AG08395 (cell line): ENCODE data around the gene ATN1.
A peak's percentile ranks its signal among the peaks of the same experiment; 100 is the strongest.
"Not testable (repeated sequence)": the region's sequence is repeated elsewhere in the genome, so short reads cannot be mapped to it uniquely, and the experiment has no call there.

Experiments used
- DNase-seq: peaks from one replicate; pipeline ENCODE4 v3.0.0; 2012; ENCODE audit warnings: mixed read lengths, low spot score

ATN1 gene

DNA sequence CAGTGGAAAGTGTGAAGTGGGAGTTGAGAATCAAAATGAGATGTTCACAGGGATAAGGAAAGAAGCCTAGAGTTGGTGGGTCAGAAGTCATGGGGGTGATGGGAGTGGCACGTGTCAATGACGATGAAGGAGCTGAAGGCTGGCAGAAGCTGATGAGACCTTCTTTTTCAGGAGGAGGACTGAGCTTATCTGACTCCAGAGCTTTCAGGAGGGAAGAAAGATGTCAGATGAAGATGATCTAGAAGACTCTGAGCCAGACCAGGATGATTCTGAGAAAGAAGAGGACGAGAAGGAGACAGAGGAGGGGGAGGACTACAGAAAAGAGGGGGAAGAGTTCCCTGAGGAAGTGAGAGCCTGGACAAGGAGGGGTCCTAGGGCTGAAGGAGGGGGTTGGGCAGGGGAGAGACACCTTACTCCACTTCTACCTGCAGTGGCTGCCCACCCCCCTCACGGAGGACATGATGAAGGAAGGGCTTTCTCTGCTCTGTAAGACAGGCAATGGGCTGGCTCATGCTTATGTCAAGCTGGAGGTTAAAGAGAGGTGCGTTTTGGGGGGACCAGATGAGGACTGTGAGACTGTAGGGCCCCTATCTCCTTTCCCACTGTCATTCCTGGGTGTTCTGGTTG, 22.2 kb upstream of the ATN1 start:
- DNase-seq: no peak

DNA sequence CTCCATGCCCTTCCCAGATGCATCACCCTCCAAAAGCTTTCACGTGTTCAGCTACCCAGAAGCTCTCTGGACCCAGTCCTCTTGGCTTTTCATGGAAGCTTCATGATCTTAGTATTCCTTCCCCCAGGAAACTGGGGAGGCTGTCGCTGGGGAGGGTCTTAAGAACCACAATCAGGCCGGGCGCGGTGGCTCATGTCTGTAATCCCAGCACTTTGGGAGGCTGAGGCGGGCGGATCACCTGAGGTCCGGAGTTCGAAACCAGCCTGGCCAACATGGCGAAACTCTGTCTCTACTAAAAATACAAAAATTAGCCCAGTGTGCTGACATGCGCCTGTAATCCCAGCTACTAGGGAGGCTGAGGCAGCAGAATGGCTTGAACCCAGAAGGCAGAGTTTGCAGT, 19.6 kb upstream of the ATN1 start:
- not testable (repeated sequence) for DNase-seq

DNA sequence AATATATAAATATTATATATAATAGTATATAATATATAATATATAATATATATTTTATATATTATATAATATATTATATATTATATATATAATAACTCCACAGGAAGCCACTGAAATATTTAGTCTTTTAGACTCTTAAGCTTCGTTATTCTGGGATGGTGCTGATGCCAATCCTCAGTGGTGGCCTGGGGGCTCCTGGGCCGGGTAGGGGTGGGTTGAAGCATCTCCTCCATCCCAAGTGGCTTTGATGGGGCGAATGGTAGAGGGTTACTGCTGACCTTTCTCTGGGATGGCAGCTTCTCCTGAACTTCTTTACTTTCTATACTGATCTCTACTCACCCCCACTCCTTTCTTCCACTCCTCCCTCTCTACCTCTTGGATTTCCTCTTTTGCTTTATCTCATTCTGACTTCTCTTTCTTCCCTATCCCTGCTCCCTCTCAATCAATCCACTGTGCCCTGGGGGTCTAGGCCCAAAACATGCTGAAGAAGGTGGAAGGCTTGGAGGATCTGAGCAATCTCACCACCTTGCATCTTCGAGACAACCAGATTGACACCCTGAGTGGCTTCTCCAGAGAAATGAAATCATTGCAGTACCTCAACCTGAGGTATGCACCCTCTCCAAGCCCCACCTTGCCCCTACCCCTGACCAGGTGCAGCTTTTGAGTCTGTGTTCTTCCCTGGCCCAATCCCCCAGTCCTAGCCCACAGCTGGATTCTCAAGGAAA, 18.2 kb upstream of the ATN1 start:
- DNase-seq: no peak

DNA sequence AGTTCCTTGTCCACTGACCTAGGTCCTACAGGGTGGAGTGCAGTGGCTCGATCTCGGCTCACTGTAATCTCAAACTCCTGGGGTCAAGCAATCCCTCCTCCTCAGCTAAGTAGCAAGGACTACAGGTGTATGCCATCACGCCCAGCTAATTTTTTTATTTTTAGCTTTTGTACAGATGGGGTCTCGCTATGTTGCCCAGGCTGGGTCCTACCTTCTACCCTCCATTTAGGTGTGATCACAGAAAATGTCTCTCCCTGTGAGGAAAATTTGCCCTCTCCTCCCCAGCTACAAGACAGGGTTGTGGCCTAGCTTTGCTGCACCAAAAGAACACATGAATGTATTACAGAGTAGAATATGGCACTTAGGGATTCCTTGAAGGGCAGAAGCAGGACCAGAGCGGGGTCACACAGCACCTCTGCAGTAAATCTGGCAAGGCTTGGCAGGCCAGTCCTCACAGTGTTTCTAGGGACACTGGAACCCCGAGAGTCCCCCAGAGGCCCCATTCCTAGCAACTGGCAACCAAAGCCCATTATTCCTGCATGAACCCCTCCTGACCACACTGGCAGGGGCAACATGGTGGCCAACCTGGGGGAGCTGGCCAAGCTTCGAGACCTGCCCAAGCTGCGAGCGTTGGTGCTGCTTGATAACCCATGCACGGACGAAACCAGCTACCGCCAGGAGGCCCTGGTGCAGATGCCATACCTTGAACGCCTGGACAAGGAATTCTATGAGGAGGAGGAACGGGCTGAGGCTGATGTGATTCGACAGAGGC, 15.4 kb upstream of the ATN1 start:
- no peak for DNase-seq

DNA sequence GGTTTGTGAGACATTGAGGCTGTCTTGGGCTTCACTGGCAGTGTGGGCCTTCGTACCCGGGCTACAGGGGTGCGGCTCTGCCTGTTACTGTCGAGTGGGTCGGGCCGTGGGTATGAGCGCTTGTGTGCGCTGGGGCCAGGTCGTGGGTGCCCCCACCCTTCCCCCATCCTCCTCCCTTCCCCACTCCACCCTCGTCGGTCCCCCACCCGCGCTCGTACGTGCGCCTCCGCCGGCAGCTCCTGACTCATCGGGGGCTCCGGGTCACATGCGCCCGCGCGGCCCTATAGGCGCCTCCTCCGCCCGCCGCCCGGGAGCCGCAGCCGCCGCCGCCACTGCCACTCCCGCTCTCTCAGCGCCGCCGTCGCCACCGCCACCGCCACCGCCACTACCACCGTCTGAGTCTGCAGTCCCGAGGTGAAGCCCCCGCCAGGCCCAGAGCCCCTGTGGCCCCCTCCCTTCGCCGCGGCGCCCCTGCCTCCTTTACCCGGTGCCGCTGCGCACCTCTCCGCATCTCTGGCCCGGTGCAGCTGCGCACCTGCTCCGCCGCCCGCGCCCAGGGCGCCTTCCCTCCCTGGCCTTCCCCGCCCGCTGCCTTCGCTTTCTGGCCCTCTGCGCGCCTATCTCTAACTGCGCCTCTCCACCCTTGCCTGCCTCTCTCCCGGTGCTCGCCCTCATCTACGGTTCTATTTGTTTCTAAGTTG, 13.4 kb upstream of the ATN1 start, which contains the start of gene ENO2:
Gene ENO2, plus strand, starts transcription at position 335 of the 701 bp plus-strand sequence. CDS start 1,253 bp downstream, outside the sequence.
- peak; percentile 87 for DNase-seq

DNA sequence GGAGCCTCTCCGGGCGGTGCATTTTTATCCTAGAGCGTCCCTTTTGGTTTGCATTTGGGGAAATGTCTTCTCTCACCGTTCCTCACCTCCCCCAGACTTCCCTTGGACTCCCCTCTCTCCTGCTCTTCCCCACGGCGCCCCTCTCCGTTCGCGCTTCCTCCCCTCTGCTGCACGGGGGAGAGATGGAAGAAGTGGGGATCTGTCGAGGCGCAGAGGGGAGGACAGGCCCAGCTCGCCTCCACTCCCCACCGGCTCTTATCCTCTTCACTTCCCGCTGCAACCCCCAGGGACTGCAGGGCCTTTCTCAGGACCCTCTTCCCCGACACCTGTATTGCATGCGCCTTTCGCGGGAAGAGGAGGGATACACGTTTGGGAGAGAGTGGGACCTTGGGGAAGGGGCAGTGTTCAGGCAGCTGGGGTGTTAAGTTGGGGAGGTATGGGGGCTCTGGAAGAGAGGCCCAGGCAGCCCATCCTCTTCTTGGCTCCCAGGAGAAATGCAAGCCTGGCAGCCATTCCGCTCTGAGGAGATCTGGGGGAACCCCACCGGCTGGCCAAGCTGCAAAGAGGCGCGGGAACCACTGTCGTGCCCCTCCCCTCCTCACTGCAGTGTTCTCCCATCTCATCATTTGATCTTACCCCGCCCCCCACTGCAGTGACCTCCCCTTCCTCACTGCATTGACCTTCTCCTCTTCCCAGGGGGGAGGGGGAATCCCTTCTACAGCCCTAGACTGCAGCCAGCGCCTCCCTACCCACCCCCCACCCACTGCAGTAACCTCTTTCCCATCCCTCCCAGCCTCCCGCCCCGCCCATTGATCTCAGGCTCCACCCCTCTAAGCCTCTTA, 12.6 kb upstream of the ATN1 start:
- no peak for DNase-seq

DNA sequence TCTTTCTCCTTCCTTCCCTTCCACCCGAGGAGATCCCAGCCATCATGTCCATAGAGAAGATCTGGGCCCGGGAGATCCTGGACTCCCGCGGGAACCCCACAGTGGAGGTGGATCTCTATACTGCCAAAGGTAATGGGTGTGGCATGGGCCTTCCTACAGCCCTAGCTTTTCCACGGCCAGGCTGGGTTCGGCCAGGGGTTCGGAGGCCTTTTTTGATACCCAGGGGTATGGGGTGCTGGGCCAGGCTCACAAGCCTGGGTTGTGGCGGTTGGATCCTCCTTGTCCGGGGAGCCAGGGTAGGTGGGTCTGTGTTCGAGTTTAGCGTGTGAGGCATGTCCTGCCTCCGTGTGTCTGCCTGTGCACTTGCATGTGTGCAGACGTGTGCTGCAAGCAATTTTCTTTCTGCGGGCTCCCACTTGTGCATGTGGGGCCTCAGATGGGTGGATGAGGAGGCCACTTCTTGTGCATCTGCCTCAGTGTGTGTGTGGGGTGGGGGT, 11.9 kb upstream of the ATN1 start:
- DNase-seq: no peak

DNA sequence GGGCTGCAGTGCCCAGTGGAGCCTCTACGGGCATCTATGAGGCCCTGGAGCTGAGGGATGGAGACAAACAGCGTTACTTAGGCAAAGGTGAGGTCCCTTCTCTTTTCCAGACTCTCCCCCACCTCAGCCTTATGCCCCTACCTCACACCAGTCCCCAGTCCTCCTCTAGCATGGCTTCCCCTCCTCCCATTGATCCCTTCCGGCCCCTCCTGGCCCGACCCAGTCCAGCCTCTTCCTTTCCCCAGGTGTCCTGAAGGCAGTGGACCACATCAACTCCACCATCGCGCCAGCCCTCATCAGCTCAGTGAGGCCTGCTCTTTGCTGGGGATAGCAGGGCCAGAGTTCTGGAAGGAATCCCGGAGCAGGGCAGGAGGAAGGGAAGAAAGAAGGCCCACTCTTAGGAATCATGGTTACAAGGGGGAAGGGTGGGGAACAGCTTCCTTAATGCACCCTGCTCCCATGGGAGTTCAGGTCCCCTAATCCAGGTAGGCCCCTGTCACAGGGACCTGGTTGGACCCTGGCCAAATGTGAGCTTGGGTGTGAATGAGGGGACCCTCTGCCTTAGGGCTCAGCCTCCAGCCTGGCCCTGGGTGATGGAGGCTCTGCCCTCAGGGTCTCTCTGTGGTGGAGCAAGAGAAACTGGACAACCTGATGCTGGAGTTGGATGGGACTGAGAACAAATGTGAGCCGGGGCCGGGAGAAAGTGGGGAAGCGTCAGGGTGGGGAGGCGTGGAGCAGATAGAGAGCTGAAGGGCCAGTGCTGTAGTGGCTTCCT, 11.1 kb upstream of the ATN1 start:
- DNase-seq: no peak

DNA sequence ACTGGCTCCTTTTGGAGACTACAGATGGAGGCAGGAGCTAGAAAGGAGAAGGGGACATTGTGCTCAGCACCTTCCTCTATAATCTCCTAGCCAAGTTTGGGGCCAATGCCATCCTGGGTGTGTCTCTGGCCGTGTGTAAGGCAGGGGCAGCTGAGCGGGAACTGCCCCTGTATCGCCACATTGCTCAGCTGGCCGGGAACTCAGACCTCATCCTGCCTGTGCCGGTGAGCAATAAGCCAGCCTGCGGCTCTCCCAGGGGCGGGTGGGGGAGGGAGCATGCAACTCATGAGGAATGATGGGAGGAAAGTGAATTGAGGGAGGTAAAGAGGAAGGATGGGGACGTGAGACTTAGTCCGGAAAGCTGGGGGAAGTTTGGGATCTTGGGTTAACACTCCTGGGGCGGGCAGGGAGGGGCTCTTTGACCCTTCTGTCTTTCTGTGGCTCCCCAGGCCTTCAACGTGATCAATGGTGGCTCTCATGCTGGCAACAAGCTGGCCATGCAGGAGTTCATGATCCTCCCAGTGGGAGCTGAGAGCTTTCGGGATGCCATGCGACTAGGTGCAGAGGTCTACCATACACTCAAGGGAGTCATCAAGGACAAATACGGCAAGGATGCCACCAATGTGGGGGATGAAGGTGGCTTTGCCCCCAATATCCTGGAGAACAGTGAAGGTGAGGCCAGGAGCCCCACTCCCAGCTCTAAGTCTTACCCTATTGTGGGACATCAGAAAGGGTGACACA, 10.1 kb upstream of the ATN1 start:
- no peak for DNase-seq

DNA sequence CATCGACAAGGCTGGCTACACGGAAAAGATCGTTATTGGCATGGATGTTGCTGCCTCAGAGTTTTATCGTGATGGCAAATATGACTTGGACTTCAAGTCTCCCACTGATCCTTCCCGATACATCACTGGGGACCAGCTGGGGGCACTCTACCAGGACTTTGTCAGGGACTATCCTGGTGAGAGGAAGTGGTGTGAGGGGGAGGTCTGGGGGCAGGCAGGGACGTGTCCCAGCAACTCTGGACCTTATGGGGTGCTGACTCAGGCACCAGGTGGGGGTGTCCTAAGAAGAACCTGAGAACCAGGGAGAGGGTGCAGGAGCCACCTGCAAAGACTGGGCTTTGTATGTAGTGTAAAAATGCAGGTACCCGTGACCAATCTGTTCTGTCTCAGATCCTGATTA, 8.2 kb upstream of the ATN1 start:
- no peak for DNase-seq

DNA sequence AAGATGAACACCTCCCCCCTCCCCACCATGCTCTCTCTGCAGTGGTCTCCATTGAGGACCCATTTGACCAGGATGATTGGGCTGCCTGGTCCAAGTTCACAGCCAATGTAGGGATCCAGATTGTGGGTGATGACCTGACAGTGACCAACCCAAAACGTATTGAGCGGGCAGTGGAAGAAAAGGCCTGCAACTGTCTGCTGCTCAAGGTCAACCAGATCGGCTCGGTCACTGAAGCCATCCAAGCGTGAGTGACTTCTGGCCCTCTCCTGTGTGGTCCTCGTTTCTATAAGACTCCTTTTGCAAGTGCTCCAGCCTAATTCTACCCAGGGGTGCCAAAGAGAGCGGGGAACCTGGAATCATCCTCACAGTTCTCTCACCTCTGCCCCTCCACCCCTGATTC, 6.2 kb upstream of the ATN1 start:
- no peak for DNase-seq

DNA sequence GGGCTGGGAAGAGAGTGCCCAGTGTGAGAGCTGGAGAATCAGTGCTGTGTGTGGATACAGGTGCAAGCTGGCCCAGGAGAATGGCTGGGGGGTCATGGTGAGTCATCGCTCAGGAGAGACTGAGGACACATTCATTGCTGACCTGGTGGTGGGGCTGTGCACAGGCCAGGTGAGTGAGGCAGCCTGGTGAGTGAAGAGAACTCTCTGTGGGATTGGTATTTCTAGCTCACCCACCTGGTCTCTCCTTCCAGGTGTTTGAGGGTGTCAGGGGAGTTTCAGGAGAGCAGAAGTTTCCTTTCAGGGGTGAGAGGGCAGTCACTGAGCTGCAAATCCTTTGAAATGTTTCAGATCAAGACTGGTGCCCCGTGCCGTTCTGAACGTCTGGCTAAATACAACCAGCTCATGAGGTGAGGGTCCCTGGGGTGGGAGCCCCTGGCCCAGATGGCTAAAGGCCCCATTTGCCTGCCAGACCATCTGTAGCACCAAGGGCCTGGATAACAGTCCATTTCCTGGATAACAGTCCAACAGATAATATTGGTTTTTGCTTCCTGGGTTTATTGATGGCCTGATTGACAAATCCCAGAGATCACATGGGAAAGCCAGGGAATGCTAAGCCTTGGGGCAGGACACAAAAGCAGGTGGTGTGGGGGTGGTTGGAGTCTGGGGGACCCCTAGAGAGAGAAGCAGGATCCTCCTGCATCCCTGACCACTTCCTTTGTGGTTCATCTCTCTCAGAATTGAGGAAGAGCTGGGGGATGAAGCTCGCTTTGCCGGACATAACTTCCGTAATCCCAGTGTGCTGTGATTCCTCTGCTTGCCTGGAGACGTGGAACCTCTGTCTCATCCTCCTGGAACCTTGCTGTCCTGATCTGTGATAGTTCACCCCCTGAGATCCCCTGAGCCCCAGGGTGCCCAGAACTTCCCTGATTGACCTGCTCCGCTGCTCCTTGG, 5.5 kb upstream of the ATN1 start:
- DNase-seq: no peak

DNA sequence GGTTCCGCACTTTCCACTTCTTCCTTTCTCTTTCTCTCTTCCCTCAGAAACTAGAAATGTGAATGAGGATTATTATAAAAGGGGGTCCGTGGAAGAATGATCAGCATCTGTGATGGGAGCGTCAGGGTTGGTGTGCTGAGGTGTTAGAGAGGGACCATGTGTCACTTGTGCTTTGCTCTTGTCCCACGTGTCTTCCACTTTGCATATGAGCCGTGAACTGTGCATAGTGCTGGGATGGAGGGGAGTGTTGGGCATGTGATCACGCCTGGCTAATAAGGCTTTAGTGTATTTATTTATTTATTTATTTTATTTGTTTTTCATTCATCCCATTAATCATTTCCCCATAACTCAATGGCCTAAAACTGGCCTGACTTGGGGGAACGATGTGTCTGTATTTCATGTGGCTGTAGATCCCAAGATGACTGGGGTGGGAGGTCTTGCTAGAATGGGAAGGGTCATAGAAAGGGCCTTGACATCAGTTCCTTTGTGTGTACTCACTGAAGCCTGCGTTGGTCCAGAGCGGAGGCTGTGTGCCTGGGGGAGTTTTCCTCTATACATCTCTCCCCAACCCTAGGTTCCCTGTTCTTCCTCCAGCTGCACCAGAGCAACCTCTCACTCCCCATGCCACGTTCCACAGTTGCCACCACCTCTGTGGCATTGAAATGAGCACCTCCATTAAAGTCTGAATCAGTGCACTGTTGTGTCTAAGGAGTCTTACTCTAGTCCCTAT, 4.6 kb upstream of the ATN1 start:
- no peak for DNase-seq

DNA sequence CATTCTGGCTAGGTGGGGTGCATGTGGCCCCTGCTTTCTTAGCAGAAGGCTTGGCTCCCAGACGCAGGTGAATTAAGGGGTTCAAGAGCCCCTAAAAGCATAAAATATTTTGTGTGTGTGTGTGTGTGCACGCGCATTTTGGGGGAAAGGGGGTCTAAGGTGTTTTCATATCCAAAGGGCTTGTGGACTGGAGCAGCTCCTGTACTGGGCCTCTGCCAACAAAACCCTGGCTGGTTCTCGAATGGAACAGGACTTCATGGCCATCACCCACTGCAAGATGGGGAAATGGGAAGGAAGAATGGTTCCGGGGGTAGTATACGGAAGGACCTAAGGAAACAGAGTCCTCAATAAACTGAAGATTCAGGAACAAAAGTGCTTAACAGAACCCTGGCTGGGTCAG, 3.9 kb upstream of the ATN1 start:
- DNase-seq: no peak

DNA sequence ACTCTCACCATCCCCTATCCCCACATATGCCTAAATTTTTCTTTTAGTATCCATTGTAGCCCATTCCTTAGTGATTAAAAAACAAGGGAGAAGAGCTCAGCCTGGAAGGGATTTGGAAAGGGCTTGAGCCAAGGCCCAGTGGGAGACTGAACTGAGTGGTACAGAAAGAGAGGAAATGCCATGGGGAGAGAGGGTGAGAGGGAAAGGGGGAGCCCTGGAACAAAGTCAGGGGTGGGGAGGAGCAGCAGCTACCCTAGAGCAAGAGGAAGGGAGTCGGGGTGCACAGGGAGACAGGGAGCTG, 2.6 kb upstream of the ATN1 start:
- no peak for DNase-seq

DNA sequence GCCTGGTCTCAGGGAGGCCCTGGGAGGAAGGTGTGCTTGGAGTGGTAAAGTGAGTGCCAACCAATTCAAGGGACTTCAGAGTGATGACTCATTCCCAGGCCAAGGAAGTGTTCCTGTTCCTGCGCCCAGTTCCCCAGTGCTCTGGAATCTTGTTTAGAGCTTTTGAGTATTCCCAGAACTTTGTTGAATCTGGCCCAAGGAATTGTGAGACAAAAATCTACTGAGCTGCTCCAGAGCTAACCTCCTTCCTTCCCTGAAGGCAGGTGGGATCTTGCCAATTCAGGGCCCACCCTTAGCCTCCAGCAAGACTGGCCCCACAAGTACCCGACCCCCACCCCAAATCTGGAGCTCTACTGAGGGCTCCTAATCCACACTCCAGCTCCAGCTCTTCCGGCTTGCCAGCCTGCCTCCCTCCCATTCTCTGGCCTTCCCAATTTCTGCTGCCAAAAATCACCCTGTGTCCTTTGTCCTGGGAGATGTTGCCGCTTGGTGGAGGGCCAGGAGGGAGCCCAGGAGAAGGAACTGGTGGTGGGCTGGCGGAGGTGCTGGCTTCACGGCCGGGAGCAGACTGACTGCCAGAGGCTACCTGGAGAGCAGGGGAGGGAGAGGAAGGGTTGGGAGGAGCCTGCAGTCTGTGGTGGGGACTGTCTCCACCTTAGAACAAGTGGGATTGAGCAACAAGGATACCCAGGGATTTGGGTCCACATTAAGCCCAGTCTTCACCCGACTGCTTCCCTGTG, 2.0 kb upstream of the ATN1 start:
- peak; percentile 88 for DNase-seq

DNA sequence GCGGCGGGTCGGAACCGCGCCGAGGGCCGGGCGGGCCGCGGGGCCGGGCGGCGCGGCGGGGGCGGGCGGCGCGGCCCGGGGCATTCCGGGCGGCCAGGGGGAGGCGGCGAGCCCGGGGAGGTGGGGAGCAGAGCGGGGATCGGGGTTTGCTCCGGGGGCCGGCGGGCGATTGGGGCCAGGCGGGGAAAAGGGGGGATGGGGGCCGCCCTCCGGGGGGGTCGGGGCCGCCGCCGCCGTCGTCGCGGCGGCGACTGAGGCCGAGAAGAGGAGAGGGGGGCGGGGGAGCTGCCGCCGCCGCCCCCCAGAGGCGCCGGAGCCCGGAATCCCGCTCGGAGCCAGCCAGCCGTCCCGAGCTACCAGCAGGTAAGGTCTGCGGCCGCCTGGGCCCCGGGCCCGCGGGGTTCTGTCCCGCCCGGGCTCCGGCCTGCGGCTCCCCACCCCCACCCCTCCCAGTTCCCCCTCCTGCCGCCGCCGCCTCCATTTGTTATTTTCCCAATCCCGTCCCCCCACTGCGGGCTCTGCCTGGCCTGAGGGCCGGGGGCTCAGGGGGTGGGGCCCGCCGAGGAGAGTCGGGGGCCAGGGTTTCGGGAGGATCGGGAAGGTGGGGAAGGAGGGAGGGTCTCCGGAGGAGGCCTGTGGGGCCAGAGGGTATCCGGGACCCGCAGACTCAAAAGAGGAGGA, 403 bp downstream of the ATN1 start:
- no peak for DNase-seq
